ENCODE measurements around the gene CHRNA3.

DNA sequence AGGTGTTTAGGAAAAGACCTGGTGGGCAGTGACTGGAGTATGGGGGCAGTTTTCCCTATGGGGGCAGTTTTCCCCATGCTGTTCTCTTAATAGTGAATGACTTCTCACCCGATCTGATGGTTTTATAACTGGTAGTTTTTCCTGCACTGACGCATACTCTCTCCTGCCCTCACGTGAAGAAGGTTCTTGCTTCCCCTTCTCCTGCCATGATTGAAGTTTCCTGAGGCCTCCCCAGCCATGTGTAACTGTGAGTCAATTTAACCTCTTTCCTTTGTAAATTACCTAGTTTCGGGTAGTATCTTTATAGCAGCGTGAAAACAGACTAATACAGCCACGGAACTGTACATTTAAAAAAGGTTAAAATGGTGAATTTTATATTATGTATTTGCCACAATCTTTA is 45.2 kb upstream of the CHRNA3 start:
- TF ChIP-seq, protein P1, sequence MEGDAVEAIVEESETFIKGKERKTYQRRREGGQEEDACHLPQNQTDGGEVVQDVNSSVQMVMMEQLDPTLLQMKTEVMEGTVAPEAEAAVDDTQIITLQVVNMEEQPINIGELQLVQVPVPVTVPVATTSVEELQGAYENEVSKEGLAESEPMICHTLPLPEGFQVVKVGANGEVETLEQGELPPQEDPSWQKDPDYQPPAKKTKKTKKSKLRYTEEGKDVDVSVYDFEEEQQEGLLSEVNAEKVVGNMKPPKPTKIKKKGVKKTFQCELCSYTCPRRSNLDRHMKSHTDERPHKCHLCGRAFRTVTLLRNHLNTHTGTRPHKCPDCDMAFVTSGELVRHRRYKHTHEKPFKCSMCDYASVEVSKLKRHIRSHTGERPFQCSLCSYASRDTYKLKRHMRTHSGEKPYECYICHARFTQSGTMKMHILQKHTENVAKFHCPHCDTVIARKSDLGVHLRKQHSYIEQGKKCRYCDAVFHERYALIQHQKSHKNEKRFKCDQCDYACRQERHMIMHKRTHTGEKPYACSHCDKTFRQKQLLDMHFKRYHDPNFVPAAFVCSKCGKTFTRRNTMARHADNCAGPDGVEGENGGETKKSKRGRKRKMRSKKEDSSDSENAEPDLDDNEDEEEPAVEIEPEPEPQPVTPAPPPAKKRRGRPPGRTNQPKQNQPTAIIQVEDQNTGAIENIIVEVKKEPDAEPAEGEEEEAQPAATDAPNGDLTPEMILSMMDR (IDR thresholded peaks at IDR 0.05), result no peak
- no peak for TF ChIP-seq TAF1 (IDR thresholded peaks at IDR 0.05; ENCODE audit: borderline replicate concordance, low read depth, low read length)
- TF ChIP-seq, protein P2, sequence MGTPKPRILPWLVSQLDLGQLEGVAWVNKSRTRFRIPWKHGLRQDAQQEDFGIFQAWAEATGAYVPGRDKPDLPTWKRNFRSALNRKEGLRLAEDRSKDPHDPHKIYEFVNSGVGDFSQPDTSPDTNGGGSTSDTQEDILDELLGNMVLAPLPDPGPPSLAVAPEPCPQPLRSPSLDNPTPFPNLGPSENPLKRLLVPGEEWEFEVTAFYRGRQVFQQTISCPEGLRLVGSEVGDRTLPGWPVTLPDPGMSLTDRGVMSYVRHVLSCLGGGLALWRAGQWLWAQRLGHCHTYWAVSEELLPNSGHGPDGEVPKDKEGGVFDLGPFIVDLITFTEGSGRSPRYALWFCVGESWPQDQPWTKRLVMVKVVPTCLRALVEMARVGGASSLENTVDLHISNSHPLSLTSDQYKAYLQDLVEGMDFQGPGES (IDR thresholded peaks at IDR 0.05; ENCODE audit: low read depth, low read length), result no peak
